ENCODE measurements around the gene RASA3. TPM values are rescaled to one million over a fixed set of nuclear protein-coding genes. Genes with fewer than 3 reads are reported as not detected.

The RASA3 gene
- total and polyA plus RNA-seq, 2 of the 8 experiments (the other 6 are each of a cell fraction or from before 2014, with no cell fraction given), result 7.5 to 21.9 TPM

GRCh38 chr13:114102131-114102520 is 30.3 kb downstream of the RASA3 start (continued):
- no peak for TF ChIP-seq TAF7 (optimal IDR thresholded peaks at IDR 0.05; ENCODE audit: borderline replicate concordance, low read depth, low read length)
- no peak for TF ChIP-seq NANOG (IDR thresholded peaks at IDR 0.05; ENCODE audit: insufficient read depth, low read depth, low read length, poor library complexity, severe bottlenecking)
- TF ChIP-seq CTCF (IDR thresholded peaks at IDR 0.05; ENCODE audit: control extremely low read depth in 1 of 3, insufficient read depth in 1 of 3, low read depth in 1 of 3, low read length in 3 of 3), result no peak
- no peak for TF ChIP-seq E2F6 (IDR thresholded peaks at IDR 0.05)
- no peak for TF ChIP-seq CHD2 (IDR thresholded peaks at IDR 0.05; ENCODE audit: low read length)
- TF ChIP-seq EZH2 (IDR thresholded peaks at IDR 0.05; ENCODE audit: low read depth, low read length, severe bottlenecking), result no peak
- TF ChIP-seq SP2 (IDR thresholded peaks at IDR 0.05; ENCODE audit: low read length), result no peak
